ENCODE measurements around the gene SPRYD3.

Gene SPRYD3

DNA sequence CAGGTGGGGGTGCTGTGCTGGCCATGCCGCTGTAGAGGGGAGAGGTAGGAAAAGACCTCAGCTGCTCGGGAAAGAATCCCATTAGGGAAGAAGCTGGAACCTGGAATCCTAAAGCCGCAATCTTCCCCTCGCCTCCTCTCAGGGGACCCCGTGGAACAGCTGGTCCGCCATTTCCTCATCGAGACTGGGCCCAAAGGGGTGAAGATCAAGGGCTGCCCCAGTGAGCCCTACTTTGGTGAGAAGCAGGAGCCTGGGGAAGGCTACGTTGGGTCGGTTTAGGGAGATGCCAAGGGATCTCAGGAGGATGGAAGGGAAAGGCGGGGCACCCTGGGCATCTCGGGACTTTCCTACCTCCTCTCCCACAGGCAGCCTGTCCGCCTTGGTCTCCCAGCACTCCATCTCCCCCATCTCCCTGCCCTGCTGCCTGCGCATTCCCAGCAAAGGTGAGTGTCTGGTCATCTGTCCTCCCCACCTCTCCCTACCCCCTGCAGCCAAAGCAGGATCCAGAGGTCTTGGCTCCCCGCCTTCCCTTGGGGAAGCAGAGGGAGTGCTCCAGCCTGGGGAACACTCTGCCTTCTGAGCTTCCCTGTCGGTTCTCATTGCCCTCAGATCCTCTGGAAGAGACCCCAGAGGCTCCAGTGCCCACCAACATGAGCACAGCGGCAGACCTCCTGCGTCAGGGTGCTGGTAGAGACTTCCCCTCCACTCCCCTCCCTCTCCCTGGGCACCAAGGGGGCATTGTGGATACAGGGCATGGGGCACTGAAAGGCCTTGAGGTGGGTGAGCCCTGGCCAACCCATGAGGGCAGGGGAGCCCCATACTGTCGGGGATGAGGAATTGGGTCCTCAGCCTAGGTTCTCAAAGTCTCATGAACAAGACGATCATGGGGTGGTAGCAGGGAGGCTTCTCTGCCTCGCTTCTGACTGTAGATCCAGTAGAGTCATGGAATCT is 16.9 kb downstream of the SPRYD3 start:
- DNase-seq: no peak

DNA sequence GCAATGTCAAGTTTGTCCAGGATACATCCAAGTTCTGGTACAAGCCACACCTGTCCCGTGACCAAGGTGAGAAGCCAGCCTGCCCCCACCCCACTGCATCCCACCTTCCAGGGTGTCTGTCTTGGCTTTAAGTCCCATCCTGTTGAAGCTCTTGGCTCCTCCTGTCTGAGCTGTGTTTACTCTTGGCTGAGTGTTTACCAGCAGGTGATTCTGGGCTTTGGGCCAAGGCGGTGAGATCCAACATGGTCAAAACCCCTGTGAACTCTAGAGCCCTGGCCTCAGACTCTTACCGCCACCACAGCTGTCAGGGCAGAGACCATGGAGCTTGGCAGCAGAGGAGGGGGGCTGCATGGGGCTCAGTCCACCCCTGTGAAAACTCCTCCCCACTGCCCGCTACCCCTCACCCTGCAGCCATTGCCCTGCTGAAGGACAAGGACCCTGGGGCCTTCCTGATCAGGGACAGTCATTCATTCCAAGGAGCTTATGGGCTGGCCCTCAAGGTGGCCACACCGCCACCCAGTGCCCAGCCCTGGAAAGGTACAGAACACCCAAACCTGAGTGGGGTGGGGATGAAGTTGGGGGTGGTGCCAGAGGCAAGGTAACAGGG is 17.7 kb downstream of the SPRYD3 start:
- no peak for DNase-seq

DNA sequence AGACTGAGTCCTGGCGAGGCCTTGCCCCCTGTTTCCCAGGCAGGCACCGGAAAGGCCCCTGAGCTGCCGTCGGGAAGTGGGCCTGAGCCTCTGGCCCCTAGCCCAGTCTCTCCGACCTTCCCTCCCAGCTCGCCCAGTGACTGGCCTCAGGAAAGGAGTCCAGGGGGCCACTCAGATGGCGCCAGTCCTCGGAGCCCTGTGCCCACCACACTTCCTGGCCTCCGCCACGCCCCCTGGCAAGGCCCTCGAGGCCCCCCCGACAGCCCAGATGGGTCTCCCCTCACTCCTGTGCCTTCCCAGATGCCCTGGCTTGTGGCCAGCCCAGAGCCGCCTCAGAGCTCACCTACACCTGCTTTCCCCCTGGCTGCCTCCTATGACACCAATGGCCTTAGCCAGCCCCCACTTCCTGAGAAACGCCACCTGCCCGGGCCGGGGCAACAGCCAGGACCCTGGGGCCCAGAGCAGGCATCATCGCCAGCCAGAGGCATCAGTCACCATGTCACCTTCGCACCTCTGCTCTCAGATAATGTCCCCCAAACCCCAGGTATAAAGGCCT is 18.4 kb downstream of the SPRYD3 start:
- no peak for DNase-seq

DNA sequence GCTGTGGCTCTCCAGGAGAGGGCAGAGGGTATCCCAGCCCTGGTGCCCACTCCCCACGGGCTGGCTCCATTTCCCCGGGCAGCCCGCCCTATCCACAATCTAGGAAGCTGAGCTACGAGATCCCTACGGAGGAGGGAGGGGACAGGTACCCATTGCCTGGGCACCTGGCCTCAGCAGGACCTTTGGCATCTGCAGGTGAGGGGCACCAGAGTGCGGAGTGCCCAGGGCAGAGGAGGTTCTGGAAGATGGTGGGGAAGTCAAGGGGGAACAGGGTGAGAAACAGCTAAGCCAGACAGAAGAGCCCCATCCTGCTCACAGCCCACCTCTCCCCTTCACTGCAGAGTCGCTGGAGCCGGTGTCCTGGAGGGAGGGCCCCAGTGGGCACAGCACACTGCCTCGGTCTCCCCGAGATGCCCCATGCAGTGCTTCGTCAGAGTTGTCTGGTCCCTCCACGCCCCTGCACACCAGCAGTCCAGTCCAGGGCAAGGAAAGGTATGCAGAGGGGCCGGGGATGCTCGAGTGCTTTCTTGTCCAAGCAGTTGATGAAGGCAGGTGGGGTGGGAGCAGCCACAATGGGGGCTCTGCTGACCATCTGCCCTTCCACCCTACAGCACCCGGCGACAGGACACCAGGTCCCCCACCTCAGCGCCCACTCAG is 19.0 kb downstream of the SPRYD3 start:
- no peak for DNase-seq

DNA sequence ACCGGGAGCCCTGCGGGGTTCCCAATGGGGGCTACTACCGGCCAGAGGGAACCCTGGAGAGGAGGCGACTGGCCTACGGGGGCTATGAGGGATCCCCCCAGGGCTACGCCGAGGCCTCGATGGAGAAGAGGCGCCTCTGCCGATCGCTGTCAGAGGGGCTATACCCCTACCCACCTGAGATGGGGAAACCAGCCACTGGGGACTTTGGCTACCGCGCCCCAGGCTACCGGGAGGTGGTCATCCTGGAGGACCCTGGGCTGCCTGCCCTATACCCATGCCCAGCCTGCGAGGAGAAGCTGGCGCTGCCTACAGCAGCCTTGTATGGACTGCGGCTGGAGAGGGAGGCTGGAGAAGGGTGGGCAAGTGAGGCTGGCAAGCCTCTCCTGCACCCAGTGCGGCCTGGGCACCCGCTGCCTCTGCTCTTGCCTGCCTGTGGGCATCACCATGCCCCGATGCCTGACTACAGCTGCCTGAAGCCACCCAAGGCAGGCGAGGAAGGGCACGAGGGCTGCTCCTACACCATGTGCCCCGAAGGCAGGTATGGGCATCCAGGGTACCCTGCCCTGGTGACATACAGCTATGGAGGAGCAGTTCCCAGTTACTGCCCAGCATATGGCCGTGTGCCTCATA is 19.6 kb downstream of the SPRYD3 start:
- no peak for DNase-seq

DNA sequence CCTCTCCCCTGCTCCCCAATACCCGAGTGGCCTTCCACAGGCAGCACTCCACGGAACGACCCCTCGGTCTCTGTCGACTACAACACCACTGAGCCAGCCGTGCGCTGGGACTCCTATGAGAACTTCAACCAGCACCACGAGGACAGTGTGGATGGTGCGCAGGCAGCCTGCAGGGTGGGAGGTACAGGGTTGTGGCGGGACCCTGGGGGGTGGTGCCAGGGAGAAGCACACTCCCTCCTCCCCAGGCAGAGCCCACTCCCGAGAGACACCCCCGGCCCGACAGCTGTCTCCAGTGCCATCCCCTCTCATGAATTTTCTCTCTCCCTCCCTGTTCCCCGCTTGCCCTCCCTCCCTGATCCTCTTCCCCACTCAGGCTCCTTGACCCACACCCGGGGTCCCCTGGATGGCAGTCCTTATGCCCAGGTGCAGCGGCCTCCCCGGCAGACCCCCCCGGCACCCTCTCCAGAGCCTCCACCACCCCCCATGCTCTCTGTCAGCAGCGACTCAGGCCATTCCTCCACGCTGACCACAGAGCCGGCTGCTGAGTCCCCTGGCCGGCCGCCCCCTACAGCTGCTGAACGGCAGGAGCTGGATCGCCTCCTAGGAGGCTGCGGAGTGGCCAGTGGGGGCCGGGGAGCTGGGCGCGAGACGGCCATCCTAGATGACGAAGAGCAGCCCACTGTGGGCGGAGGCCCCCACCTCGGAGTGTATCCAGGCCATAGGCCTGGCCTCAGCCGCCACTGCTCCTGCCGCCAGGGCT is 20.3 kb downstream of the SPRYD3 start:
- DNase-seq: no peak

DNA sequence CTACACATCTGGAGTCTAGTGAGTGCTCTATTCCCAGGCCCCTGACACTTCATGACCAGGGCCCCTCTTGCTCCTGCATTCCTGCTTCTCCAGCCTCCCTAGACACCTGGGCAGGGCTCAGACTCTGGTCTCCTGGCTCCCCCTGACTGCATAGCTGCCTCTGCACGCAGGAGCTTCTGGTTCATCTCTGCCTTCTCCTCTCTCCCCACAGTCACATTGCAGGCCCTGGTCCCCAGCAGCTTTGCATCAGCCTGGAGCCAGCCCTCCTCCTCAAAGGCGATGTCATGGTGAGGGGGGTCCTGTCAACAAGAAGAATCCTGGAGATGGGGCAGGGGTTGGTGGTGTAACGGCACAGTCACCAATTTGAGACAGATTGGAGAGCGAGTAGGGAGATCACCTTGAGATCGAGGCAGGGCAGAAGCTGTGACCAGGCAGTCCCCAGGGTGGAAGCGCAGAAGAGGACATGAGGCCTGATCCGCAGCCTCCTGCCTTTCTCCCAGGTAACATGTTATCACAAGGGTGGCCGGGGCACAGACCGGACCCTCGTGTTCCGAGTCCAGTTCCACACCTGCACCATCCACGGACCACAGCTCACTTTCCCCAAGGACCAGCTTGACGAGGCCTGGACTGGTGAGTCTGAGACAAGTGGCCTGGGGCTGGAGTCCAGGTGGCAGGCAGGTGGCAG is 21.2 kb downstream of the SPRYD3 start:
- DNase-seq: no peak

DNA sequence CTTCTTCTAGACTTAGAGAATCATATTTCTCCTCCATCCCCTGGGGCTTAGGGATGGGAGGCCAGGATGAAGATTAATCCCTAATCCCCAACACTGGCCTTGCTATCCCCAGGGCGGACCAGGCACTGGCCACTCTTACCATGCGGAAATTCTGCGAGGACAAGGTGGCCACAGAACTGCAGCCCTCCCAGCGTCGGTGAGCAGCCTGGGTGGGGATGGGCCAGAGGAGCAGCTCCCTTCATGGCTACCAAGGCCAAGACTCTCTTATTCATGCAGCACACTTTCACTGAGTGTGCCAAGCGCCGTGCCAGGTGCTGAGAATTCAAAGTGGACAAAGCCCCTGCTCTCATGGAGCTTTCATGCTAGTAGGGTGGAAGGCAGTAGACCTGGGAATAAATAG is 22.3 kb downstream of the SPRYD3 start:
- DNase-seq: no peak

DNA sequence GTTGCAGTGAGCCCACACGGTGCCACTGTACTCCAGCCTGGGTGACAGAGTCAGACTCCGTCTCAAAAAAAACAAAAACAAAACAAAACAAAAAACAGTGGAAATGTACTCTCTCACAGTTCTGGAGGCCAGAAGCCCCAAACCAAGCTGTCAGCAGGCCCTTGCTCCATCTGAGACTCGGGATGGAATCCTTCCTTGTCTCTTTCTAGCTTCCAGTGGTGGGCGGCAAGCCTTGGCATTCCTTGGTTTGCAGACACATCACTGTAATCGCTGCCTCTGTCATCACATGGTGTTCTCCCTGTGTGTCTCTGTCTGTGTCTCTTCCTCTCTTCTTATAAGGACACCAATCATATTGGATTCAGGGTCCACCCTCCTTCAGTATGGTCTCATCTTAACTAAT is 22.9 kb downstream of the SPRYD3 start:
- no peak for DNase-seq

DNA sequence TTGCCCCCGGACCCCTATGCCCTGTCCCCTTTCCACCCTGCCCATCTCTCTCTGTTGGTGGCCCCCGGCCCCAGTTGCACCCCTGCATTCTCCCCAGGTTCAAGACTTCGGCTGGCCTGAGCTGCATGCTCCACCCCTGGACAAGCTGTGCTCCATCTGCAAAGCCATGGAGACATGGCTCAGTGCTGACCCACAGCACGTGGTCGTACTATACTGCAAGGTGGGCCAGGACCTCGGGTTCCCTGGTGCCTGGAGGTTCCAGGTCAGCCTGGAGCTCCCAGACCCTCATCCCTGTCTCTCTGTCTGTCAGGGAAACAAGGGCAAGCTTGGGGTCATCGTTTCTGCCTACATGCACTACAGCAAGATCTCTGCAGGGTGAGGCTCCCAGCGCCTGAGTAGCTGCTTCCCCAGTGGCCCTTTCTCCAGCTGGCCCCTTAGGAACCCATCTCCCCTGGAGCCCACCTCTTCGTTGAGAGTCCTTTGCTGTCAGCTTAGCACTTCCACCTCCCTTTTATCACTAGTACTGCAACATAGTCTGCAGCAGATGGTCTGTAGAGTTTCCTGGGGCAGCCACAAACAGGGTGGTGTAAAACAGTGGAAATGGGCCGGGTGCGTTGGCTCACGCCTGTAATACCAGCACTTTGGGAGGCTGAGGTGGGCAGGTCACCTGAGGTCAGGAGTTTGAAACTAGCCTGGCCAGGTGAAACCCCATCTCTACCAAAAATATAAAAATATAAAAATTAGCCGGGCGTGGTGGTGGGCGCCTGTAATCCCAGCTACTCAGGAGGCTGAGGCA is 23.5 kb downstream of the SPRYD3 start:
- no peak for DNase-seq

DNA sequence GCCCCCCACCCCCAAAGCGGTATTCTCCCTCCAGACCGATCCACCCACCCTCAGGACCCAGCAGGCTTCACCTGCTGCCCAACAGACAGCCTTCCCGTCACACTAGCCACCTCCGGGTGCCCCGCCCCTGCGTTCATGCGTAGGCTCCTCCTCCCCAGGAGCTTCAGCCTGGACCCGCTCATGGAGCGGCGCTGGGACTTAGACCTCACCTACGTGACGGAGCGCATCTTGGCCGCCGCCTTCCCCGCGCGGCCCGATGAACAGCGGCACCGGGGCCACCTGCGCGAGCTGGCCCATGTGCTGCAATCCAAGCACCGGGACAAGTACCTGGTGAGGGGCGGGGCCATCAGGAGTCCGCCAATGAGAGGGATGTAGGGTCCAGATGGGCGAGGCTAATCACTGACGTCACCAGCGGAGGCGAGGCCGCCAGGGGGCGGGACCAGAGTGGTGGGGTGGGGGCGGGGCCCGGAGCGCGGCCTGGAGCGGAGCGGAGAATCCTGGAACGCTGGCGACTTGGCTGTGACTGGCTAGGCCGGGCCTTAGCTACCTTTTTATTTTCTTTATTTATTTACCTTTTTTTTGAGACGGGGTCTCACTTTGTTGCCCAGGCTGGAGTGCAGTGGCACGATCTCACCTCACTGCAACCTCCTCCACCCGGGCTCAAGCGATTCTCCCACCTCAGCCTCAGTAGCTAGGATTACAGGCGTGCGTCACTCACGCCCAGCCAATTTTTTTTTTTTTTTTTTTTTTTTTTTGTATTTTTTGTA is 24.9 kb downstream of the SPRYD3 start:
- DNase-seq: peak; percentile 92

DNA sequence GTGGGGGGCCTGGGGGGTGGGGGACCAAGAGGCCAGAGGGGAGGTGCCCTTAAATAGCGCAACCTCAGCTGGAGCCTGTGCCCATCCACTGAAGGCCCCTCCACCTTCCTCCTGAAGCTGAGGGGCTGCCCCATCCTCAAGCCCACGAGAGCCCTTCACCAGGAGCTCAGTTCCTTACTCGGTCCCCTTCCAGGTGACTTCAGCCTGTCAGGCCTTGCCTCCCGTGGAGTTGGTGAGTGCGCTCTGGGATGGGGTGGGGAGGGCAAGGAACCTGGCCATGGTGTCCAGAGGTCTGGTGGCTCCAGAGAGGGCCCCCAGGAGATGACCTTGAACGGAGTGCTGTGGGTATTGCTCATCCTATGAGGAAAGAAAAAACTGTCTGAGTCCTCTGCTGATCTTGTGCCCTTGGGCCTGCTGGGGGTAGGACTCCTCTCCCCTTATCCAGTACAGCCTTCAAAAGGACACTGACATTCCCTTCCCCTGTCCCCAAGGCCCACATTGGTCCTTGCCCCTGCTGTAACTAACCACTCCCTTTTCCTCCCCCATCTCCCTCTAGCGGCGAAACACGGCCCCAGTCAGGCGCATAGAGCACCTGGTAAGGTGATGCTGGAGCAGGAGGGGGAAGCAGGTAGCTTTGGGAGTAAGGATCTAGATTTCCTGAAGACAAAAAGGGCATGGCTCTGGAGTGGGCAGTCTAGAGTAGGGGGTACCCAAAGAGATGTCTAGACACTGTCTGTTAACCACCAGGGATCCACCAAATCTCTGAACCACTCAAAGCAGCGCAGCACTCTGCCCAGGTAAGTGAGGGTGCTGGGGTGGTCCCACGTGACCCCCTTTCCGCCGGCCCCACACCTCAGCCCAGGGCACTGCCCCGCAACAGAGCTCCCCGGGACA is 25.7 kb downstream of the SPRYD3 start:
- peak; percentile 52 for DNase-seq

DNA sequence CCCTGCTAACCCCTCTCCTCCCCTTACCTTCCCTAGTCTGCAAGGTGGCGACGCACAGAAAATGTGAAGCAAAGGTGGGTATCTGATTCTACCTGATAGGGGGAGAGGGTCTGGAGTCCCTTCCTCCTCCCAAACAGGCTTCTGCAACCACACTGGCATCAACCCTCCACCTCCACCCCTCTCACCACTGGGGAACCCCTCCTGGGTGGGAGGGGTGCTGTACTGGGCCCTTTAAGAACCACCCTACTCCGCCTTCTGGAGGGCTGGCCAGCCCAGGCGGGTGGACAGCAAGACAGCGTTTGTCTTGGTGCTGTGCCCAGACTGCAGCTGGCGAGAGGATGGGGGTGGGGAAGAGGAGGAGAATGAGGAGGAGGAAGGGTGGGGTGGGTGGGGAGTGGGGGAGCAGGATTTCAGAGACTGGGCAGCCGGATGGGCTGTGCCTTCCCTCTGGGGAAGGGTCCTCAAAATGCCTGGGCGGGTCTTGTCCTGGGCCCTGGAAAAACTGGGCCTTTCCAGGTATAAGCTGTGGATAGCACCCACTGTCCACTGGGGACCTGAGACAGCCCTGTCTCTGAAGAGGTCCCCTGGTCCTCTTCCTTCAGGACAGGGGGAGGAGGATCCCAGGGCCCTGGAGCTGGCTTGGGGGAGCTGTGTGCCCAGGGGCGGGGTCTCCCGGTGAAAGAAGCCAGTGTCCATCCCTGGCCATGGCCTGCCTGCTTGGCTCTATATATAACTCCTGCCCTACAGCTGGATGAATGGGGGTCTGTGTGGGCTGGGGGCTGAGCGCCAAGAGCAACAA is 26.6 kb downstream of the SPRYD3 start:
- no peak for DNase-seq

DNA sequence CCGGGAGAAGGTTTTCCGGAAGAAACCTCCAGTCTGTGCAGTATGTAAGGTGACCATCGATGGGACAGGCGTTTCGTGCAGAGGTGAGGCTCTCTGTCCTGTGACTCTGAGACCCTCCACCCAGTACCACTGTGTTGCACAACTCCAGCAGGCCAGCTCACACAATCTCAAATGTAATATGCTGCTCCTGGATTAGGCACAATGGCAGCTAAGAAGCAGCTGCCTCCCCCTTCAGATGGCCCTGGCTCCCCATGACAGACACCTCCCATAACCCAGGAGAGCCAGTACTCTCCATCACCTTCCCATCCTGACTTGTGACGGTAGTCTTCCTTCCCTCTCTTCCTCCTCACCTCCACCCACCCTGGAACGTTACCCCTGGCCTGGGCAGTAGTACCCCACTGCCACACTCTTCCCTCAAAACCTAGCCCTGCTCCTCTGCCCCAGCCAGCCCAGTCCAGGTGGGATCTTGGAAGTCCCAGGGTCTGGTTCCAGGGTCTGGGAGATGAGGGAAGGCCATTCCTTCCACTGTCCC is 27.2 kb downstream of the SPRYD3 start:
- no peak for DNase-seq

DNA sequence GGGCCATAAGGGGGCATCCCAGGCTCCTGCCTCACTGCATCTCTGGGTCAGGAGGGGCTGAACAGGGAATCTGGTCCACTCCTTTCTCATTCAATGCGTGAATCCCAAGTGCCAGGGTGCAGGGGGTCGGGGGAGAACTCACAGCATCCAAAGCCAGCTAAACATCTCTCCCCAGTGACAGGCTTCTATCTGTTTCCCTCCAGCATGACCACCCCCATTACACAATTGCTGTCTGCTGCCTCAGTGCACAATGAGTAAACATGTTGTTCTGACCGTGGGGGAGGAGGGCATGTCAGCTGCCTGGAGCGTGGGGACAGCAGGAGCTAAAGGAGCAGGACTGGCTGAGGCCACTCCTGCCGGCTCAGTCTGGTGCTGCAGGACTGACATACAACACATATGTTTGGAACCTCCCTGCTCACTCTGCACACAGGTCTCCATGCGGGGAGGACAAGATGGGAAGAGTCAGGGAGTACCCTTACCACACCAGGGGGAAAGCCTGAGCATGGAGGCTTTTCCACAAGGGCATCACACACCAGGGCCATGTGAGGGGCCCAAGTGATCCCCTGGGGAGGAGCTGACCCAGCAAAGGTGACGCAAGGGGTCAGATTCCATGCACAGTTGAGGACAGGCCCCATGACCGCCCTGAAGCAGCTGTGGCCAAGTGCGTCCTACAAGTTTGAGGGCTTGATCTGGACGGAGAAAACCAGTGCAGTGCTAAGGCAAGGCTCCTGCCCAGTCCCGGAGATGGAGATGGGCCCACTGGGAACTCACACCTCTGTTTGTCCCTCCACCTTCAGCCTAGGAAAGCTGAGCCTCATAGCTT is 27.9 kb downstream of the SPRYD3 start:
- no peak for DNase-seq

DNA sequence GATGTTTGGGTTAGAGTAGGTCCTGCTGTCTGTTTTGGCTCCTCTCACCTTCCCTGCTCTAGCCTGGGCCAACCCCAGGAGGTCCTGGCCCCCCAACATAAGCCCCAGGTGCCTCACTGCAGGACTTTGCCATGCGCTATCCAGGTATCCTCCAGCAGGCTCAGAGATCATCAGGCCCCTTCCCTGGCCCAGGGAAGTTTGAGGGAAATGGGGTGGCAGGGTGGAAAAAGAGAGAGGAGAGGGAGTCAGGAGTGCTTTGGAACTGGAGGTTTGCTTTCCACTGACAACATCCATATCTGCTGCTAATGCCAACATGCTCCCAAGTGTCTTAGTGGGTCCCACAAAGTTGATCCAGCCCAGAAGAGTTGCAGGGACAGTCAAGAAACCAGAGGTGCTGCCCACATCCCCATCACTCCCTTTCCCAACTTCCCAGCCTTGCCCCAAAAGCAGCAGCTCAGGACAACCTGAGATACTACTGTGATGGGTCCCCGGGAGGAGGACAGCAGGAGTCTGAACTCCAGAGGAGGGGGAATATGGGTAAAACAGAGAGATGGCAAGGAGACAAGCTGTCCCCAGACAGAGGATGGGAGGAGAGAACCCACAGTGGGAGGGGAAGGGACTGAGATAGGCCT is 28.6 kb downstream of the SPRYD3 start:
- DNase-seq: no peak

Measured in effector CD4-positive, alpha-beta T cell (primary cell).